ENCODE data around the gene VPS8.
"Not testable (repeated sequence)": the region's sequence is repeated elsewhere in the genome, so short reads cannot be mapped to it uniquely, and the experiment has no call there.

The VPS8 gene

DNA sequence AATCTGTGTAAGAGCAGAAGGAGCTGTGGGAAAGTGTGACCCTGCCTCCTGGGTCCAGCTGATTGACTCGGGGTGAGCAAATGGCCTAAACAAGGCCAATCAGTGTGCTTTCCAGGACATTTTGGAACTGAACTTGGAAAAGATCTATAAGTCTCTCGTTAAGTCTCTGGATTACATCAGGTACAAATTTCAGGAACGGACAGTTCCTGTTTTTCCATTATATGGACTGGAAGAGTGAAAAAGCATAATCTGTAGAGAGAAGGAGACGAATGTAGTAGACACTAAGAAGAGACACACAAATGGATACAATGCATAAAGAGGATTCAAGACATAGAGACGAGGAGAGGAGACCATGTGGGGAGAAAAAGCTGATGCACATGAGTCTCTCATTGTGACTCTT, 173.6 kb downstream of the VPS8 start:
- DNase-seq (ENCODE audit: low read depth in 3 of 3): no peak

DNA sequence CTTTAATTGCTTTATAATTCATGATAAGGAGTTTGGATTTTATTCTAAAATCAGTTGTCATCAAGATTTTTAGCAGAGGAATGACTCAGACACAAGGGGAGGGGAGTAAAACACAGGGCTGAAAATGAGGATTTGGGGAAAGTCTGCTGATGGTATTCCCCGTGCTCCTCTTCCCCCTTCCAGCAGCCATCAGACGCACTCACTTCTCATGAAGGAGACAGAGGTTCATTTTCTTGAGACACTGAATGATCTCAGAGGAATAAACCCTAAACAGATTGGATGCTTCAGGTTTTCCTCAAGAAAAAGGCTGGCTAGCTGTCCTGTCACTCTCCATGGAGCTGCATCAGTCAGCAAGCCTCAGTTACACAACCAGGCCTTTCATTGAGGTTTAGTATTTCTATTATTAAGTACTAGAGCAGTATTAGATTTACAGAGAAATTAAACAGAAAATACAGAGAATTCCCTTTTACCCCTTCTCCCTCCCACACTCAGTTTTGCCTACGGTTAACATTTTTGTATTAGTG, 174.5 kb downstream of the VPS8 start:
- DNase-seq (ENCODE audit: low read depth in 3 of 3): no peak

DNA sequence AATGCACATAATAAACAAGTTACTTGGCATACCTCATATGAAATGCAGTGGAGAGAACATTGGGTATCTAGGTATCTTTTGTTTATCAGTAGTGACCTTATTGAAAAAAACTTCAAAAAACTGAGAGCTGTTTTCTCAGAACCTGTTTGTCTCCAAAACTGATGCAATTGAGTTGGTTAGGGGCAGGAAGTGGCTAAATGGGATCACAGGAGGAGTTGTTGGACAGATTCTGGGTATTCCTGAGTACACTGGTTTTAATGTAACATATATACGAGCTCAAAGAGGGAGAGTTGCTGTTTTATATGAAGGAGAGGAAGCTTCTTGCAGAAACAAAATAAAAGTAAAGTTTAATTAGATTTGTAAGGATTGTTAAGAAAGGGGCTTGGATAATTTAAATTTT, 181.4 kb downstream of the VPS8 start:
- DNase-seq (ENCODE audit: low read depth in 3 of 3): no peak

DNA sequence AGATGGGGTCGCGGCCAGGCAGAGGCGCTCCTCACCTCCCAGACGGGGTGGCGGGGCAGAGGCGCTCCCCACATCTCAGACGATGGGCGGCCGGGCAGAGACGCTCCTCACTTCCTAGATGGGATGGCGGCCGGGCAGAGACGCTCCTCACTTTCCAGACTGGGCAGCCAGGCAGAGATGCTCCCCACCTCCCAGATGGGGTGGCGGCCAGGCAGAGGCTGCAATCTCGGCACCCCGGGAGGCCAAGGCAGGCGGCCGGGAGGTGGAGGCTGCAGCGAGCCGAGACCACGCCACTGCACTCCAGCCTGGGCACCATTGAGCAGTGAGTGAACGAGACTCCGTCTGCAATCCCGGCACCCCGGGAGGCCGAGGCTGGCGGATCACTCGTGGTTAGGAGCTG, 191.9 kb downstream of the VPS8 start:
- DNase-seq (ENCODE audit: low read depth in 3 of 3): not testable (repeated sequence)

DNA sequence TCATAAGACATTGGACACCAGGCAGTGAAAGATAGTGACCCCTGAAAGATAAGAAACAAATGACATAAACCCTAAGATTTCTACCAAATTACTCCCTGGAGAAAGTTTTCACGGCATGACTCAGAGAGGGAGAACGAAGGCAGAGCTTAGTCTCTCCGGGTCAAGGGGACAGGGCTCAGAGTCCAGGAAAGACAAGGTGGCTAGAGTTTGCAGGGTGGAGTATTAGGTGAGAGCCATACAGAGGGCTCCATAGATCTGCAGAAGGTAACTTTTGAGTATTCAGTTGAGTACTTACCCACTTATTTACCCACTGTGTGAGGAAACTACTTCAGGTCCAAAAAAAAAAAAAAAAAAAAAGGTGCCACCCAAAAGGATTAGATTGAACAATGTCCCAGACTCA, 197.7 kb downstream of the VPS8 start:
- DNase-seq (ENCODE audit: low read depth in 3 of 3): no peak

DNA sequence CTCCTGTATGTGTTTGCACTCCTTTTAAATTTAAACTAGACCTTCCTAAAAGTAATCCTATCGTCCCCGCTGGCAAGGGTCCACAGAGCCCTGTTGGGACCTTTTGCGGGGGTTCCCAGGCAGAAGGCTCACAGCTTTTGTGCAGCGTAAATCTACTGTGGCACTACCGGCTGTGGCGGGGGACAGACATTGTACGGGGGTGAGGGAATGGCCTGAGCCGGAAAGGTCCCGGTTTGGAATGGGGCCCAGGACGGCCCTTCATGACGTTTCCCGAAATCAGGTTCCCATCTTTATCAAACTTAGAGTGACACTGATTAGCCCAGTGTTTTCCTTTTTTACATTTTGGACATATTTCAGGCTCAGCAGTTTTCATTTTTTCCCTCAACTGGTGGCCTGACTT, 205.6 kb downstream of the VPS8 start:
- not testable (repeated sequence) for DNase-seq (ENCODE audit: low read depth in 3 of 3)

DNA sequence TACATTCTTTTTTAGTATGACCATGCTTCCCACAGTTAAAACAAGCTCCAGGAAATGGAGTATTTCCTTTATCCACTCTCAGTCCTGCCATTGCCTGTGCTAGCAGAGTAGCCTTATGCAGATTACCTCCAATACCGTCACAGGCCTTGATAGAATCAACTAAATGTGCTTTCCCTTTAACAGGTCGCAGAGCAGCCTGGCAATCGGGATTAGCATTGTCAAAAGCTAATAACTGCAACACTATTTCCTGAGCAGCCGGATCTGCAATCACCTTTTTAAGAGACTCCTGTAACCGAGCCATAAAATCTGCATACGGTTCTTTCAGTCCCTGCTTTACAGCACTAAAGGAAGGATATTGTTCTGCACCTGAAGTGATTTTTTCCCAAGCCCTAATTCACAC, 206.0 kb downstream of the VPS8 start:
- not testable (repeated sequence) for DNase-seq (ENCODE audit: low read depth in 3 of 3)

DNA sequence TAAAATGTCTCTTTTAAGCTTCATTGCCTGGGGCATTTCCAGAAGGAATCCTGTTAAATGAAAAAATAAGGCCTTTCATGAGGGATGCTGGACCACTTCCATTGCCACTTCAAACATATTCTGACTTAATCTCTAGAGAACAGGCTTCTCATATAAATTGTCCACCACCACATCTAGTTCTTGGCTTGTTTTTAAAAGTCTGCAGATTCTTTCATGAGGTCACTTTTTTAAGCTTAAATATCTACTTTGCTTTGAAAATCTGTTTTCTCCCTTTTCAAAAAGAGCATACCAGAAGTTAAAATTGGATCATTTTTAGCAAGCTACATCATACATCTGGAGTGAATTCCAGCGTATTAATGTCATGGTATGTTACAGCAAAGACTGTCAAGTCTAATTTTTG, 209.3 kb downstream of the VPS8 start:
- DNase-seq (ENCODE audit: low read depth in 3 of 3): no peak

DNA sequence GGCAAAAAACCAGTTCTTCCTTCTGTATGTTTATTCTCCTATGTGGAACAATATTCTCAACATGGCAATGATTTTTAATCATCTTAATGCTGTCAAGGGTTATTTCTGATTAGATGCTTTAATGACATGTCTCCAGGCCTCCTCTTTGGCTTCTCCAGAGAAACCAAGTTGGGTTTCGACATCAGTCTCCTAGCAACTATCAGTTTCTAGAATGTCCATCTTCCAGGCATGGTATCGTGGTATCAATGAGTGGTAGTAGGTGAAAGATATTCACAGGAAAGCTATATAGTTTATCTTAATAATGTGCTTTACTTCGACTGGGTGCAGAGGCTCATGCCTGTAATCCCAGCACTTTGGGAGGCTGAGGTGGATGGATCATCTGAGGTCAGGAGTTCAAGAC, 212.4 kb downstream of the VPS8 start:
- no peak for DNase-seq (ENCODE audit: low read depth in 3 of 3)

DNA sequence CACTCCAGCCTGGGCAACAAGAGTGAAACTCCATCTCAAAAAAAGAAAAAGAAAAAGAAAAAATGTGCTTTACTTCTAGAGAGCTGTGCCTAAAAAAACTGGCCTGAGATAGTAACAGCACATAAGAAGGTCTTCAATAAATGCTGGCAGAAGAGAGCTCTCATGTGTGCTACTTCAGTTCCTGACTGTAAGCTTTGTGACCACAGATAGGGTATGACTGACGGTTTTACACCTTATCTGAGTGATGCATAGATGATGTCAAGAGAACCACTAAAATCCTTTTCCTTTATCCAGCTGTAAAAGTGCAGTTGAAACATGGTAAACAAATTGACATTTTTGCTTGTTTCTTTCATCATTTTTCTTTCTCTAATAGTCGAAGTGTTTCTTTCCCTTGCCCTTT, 213.0 kb downstream of the VPS8 start:
- DNase-seq (ENCODE audit: low read depth in 3 of 3): no peak

DNA sequence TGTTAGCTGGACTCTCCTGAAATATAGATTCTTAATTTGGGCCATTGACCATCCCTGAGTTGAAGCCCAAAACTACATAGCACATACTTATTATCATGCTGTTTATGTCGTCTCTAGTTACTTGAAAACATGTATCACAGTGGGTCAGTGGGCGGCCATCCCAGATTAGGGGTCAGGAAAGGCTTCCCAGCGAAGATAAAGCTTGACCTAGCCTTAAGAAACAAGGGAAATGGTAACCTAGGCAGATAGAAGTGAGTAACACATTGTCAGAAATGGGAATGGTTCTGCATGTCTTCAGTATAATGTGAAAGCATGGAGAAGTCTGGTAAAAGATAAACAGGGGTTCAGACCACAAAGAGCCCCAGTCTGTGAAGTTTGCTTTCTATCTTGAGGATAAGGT, 216.2 kb downstream of the VPS8 start:
- DNase-seq (ENCODE audit: low read depth in 3 of 3): no peak

DNA sequence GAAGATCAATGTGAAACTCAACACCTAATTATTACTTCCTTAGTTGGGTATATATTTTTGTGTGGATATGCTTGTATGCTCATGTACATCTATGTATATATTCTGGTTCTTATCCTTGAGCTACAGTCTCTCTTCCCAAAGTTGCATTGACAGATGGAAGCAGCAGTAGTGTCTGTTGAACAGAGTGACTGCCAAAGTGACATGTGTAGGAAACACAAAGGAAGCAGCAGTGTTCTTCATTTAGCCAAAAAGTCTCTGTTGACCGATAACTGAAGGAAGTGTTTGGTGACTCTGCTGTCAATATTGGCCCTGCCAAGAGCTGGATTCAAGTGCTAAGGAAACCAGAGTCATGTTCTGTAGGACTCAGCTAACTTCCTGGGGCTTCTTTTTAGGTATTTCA, 217.1 kb downstream of the VPS8 start:
- no peak for DNase-seq (ENCODE audit: low read depth in 3 of 3)

DNA sequence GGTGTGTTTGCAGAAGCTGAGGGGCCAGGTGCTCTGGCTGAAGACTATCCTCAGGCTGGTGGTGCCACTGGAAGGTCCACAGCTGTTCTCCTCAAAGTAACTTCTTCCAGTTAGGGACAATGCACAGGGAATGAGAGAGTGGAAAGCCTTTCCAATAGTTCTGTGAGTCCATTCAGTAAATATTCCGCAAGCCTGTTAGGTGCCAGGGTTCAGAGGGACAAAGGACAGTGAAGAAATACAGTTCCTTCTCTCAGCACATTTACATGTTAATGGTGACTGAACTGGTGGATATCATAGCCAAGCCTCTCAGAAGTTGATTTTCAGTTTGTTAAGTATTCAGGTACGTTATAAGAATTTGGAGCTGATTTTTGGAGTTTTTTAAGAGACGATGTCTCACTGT, 218.4 kb downstream of the VPS8 start:
- no peak for DNase-seq (ENCODE audit: low read depth in 3 of 3)

DNA sequence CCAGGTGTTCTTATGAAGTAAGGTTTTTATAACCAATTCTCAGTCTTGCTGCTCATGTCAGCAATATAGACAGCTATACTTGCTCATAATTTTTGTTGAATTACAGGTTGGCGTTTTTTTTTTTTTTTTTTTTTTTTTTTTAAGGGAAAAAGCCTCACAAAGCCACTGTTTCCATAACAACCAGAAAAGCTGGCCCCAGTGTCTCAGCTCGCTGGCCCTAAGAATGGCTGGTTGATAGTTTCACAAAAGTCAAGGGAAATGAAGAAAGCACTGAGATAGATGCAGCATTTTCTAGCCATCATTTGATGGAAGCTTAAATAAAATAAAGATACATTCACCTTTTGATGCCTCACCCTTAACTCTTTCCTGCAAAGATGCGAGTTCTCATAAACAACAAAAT, 219.0 kb downstream of the VPS8 start:
- DNase-seq (ENCODE audit: low read depth in 3 of 3): no peak

DNA sequence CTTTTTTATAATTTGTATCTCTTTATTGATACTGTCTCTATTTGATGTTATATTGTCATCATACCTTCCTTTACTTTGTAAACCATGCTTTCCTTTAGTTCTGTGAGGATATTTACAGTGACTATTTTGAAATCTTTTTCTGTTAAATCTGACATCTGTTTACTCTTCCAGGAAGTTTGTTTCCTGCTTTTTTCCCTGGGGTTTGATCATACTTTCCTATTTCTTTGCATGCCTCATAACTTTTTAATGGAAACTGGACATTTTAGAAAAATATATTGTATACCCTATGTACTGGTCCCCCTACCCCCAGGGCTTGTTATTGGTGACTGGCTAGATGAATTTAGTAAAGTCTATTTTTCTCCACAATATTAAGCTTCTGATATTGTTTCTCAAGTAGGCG, 225.8 kb downstream of the VPS8 start:
- DNase-seq (ENCODE audit: low read depth in 3 of 3): no peak

DNA sequence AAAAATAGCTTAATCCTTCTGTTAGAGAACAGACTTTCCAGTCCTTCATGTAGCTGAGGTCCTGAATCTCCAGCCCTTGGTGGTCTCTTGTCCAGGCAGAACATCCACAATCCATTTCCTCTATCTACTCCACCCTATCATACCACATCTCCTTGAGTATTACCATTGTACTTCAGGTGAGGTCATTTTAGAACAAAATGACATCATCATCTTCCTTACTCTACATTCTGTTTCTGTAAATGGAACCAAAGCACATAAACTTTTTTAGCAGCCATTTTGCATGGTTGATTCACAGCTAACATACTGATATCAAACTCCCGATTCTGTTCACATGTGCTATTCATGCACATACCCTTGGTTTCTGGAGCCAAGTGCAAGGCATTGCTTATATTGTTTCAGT, 228.5 kb downstream of the VPS8 start:
- no peak for DNase-seq (ENCODE audit: low read depth in 3 of 3)

DNA sequence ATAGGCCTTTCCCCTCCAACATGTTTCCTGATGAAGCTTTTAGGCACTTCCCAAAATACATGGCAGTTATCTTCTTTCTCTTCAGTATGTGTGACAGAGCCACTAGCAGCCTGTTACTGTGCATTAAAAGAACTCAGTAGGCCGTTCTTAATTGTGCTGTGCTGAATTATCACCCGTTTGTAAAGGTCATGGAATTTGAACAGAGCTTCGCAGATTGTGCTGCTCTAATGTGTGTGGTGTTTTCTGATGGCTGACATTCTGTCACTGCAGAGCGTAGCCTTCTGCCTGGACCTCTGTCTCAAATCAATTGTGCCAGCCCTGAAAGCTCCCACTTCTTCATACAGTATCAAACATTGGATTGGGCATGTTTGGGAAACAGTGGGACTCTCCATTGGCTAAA, 229.6 kb downstream of the VPS8 start:
- DNase-seq (ENCODE audit: low read depth in 3 of 3): no peak

DNA sequence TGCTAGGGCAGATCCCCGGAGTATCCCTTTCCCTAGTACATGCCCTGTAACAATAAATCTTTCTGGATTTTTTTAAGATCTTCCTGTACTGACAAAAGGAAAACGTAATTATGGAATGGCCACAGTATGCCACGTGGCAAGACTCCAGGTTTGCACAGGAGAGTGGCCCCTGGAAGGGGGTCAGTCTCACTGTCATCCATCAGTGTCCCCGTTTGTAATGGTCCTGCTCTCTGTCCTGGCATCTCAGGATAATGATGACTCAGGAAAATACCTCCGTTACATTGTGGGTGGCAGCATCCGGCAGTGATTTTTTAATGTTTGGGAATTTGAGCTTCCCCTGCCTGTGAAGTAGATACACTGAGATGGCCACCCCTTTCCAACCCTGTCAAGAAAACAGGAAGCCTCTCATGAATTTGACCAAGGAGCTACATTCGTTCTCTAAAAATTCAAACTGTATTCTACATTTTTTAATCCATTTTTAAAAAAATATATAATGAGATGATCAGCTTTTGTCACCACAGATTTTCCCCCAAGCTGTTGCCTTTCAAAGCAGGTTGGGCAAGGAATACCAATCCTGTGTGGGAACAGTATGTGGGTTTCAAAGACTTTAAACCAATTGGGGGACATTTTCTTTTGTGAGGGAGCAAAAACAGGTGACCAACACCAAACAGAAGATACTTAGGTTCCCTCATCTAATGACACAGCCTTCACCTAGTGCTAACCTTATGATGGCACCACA, 230.5 kb downstream of the VPS8 start:
- DNase-seq (ENCODE audit: low read depth in 3 of 3): no peak

DNA sequence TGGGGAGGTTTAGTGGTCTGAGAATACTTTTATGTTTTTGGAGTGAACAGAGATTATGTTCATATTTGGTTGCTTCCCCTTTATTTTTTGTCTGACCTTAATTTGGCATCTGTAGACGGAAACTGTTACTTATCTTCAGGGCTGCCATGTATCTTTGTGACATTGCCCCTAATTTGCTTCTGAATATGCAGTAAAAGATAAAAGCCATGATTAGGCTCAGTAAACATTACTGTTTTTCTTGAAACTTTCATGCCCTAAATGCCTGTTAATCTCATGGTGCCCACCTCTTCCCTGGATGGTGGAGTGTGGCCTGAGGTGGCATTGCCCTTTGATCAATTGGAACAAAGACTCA, 234.2 kb downstream of the VPS8 start:
- DNase-seq (ENCODE audit: low read depth in 3 of 3): no peak

DNA sequence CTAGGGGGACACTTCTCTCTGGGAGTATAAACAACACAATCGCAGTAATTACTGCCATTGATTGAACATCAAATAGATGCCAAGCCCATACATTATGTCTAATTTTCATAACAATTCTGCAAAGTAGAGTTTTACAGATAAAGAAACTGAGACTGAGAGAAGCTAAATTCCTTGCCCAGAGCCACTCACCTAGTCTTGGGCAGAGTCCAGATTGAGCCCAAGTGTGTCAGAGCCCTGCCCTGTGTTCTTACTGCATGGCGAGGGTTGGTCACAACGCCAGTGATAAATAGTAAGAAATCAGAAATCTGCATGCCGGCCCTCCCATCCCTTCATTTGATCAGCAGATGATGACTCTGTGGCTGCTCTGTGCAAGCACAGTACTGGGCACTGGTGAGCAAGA, 234.6 kb downstream of the VPS8 start:
- DNase-seq (ENCODE audit: low read depth in 3 of 3): no peak

DNA sequence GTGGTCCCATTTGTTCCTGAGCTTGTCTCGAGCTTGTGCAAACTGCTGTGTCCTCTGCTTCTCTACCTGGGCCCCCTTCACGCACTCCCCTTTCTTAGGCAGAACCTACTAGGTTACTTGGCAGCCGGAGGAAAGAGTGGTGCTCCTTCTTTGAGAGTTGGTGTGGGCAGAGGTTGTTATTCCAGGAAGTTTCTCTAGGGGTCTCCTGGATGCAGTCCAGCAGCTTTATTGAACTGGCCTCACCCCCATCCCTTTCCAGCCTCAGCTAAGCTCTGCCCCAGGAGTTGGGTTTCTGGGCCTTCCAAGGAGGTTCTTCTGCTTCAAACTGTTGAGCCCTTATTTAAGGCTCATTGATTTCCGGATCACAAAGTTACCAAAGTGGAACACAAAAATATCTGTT, 237.7 kb downstream of the VPS8 start:
- DNase-seq (ENCODE audit: low read depth in 3 of 3): no peak

DNA sequence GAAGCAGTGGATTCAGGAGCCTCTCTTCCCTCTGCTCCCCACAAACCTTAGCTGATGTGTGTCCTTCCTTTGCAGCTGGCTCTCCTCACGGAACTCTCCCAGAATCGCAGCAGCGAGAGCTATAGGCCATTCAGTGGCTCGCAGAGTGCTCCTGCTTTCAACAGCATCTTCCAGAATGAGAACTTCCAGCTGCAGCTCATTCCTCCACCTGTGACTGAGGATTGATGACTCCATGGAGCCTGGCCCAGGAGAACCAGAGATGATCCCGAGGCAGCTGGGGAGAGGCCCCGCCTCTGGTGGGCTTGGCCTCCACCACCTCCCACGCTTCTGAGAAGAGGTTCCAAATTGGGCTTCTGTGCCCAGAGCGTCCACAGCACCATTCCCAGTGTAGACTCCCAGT, 239.8 kb downstream of the VPS8 start:
- no peak for DNase-seq (ENCODE audit: low read depth in 3 of 3)

DNA sequence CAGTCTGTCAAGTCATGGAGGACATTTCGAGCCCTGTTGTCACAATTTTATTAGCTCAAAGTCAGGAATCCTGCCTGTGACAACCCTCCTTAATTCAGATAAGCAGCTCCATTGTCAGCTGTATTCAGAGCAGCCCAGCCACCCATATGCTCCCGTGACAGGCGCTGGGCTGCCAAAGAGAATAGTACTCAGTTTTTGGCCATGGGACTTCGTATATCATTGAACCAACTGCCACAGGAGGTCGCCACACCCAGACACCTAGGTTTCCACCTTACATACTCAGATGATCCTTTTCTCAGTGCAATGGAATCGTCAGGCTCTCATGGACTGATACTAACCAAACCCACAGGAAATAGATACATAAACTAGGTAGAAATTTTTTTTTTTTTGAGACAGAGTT, 240.7 kb downstream of the VPS8 start:
- no peak for DNase-seq (ENCODE audit: low read depth in 3 of 3)

DNA sequence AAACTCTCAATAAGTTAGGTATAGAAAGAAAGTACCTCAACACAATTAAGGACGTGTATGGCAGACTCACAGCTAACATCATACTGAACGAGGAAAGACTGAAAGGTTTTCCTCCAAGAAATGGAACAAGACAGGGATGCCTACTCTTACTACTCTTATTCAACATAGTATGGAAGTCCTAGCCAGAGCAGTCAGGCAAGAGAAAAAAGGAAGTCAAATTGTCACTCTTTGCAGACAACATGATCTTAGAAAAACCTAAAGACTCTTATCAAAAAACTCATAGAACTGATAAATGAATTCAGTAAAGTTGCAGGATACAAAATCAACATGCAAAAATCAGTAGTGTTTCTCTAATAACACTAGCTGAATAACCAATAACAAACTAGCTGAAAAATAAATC, 244.9 kb downstream of the VPS8 start:
- DNase-seq (ENCODE audit: low read depth in 3 of 3): no peak
